Pulmonary artery endothelial cell (primary cell): ENCODE results near the gene ANKRA2. TPM values are rescaled to one million over a fixed set of nuclear protein-coding genes. Genes with fewer than 3 reads are reported as not detected.
"Not testable (repeated sequence)": the region's sequence is repeated elsewhere in the genome, so short reads cannot be mapped to it uniquely, and the experiment has no call there.

ENCODE experiments used
- DNase-seq: peaks from one replicate; pipeline ENCODE4 v3.0.0-alpha.2; 2011; ENCODE audit warnings: low read depth, low spot score
- total RNA-seq: library from RNA; depleted of rRNA; stranded (reverse); fragments of >200 nt; gene quantifications from 2 replicates; pipeline ENCODE4 v1.2.3, GENCODE V29; 2014

Gene ANKRA2
- total RNA-seq, 1 donor from 2014 or later: 14.2 TPM

- DNase-seq: no peak
These were observed 15.4 kb downstream of the ANKRA2 start for GRCh38 chr5:73550016-73550415.

DNA sequence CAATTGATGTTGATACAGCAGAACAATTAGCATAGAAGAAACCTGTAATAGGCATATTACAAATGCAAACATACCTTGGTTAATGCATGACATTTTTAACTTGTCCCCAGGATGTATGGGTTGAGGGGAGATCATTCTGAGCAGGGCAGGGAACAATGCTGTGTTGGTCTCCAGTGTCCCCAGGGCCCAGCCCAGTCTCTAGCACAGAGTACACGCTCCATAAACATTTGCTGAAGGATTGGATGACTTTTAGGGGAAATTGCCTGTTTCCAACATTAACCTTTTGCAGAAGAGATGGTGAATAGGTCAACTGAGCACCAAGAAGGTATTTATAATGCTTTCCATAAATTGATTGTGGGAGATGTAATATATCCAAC is 20.0 kb downstream of the ANKRA2 start:
- DNase-seq: no peak

DNA sequence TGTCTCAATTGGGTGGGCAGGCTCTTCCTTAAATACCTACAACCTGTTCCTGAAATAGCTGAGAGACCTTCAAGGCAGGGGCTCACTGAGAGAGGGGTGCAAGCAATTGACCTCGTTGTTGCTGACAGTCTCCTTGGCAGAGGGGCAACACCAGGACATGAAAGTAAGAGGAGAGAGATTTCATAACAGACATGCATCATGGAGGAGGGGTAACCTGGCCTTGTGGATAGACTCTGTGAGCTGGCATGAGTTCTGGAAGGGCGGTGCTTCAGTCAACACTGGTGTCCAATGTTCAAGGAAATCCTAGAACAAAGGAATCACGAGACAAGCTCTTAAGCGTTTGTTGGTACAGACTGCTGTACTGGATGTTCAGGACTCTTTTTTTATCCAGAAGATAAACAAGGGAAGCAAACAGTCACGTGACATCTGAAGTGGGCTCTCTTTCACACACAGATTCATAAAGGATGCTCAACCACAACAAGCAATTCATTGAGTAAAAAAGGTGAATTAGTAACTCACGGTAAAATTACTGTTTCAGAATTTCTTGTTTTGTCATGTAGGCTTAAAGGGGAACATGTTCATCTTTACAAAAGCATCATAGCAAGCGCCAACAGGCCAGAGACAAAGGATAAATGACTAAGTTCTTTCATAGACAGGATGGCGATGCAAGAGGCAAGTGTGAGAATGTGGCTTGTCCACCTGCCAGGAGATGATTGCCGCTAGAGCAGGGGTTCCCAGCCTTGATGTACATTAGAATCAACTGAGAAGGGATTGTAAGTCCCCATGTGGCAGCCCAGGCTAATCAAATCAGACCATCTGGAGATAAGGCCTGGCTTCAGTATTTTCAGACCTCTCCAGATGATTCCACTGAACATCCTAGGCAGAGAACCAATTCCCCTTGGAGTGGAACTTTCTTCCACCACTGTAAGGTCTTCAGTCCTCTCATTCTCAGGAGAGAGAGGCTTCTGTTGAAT is 20.7 kb downstream of the ANKRA2 start:
- peak; percentile 83 for DNase-seq

GRCh38 chr5:73542020-73542419 is 23.4 kb downstream of the ANKRA2 start:
- no peak for DNase-seq

GRCh38 chr5:73540192-73540591 is 25.2 kb downstream of the ANKRA2 start:
- no peak for DNase-seq

DNA sequence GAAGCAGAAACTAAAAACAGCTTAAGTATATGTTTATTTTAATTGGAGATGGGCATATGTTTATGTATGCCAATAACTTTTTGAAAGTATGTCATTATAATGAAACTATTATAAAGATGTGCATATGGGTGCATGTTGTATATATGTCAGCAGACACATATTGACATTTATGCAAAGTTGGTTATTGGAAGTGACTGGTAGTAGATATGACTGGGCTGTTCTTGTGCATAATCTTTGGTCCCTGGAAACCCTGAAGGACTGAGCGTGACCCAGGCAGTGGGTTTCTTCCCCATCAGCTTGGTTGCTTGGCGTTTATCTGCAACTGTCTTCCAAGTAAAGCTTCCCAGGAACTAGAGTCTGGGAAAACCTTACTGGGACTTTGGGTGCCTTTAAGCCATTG is 25.7 kb downstream of the ANKRA2 start:
- no peak for DNase-seq

- no peak for DNase-seq
These were observed 30.5 kb downstream of the ANKRA2 start for GRCh38 chr5:73534971-73535370.

- DNase-seq: no peak
These were observed 31.3 kb downstream of the ANKRA2 start for GRCh38 chr5:73534011-73534644.

DNA sequence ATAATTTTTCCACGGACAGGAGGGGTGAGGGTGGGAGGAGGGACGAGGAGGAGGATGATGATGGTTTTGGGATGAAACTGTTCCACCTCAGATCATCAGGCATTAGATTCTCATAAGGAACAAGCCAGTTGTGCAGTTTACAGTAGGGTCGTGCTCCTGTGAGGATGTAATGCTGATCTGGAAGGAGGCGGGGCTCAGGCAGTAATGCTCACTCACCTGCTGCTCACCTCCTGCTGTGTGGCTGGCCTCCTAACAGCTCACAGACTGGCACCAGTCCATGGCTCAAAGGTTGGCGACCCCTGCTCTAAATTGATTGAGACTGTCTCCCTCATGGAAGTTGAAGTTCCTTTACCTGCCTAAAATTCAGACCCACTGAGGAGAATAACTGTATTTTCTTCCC is 33.2 kb downstream of the ANKRA2 start:
- DNase-seq: no peak

GRCh38 chr5:73531356-73531755 is 34.1 kb downstream of the ANKRA2 start:
- no peak for DNase-seq

DNA sequence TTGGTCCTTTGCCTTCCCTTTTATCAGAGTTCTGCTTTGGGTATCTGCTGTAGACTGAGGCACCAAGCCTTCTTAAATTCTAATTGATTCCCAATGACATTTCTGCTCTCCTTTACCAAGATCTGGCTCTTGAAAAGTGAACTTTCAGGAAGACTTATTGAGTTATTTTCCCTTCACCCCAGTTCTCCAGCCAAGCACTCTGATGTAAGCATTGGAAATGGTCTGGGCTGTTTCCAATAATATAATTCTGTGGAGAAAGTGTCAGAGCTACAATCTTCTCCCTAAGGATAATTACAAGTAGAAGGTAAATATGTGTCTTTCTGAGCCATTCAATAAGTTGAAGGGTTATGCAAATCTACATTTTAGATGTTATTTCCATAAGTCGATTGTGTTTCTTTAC is 36.4 kb downstream of the ANKRA2 start:
- DNase-seq: no peak

DNA sequence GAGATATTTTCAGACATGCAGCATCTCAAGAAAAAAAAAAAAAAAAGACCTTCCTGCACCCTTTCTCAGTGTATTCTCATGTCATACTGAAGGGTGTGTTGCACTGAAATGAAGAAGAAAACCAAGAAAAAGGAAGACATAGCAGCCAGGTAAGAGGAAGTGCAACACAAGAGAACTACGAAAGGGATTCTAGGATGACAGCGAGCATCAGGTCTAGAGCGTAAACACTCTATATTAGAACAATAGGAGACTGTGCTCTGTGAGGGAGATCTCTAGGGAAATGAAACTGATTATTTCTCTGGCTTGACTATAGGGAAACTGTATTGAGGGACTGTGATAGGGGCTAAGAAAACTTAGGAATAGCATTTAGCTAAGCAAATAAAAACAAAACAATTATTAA is 37.2 kb downstream of the ANKRA2 start:
- no peak for DNase-seq

- no peak for DNase-seq
These were observed 39.7 kb downstream of the ANKRA2 start for GRCh38 chr5:73525606-73526203.

DNA sequence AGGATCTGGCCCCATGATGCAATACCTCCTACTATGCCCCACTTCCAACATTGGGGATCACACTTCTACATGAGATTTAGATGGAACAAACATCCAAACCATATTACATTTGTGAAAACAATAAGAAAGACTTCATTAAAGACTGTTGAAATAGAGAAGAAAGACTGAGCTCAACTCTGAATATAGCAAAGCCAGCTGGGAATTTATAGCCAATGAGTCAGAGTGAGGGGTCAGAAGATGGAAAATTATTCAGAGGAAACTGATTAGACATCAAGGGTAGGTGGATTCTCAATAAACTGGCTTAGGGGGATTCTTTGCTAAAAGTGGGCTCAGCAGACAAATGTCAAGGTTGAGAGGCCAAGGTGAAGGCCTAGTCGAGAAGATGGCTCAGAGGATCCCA is 41.6 kb downstream of the ANKRA2 start:
- no peak for DNase-seq

GRCh38 chr5:73522989-73523388 is 42.5 kb downstream of the ANKRA2 start:
- DNase-seq: no peak

- DNase-seq: peak; percentile 55
These were observed 45.7 kb downstream of the ANKRA2 start for GRCh38 chr5:73519531-73520283.

GRCh38 chr5:73515232-73515631 is 50.2 kb downstream of the ANKRA2 start:
- DNase-seq: no peak

DNA sequence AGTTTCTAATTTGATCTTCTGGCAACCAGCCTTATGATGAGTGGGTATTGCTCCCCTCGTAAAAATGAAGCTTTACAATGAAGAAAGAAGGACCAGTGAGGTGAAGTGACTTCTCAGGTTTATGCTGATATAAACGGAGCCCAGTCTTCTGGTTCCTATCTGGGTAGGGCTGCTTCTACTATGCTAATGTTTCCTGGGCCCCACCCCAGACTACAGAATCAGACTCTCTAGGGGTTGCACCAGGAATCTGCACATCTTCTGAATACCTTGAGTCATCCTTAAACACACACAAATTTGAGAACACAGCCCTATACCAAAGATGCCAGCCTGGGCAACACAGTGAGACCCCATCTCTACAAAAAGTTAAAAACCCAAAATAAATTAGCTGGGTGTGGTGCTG is 51.0 kb downstream of the ANKRA2 start:
- DNase-seq: no peak

- DNase-seq: no peak
These were observed 51.4 kb downstream of the ANKRA2 start for GRCh38 chr5:73513996-73514395.

DNA sequence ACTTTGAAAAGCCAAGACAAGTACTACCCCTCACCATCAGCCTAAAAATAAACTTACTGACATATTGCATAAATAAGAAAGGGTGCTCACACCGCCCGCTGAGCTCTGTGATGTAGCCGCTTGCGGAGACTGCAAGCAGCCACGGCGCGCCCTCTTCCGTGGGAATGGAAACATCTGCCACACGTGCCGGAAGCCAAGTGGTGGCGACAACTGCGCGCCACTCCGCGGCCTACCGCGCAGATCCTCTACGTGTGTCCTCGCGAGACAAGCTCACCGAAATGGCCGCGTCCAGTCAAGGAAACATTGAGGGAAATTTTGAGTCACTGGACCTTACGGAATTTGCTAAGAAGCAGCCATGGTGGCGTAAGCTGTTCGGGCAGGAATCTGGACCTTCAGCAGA is 56.9 kb downstream of the ANKRA2 start:
- DNase-seq: not testable (repeated sequence)

DNA sequence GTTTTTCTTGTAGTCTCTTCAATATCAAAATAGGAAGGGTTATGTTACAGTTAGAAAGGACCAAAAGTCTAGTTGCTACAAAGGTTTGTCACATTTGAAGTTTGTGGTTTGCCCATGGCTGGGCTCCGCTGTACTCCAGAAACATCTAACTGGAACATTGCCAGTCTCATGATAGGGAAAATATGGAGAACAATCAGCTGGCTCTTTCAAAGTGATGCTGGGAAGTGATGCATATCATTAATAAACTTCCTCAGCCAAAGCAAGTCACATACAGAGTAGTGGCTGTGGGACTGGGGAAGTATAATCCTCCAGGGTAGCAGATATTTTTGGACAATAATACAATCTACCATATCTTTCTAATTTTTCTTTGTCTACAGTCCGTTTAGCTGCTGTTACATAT is 58.4 kb downstream of the ANKRA2 start:
- DNase-seq: peak; percentile 54
